Measurements from ENCODE around the gene MRTO4.
A peak's percentile ranks its signal among the peaks of the same experiment; 100 is the strongest.
"Not testable (repeated sequence)": the region's sequence is repeated elsewhere in the genome, so short reads cannot be mapped to it uniquely, and the experiment has no call there.

MRTO4 gene

DNA sequence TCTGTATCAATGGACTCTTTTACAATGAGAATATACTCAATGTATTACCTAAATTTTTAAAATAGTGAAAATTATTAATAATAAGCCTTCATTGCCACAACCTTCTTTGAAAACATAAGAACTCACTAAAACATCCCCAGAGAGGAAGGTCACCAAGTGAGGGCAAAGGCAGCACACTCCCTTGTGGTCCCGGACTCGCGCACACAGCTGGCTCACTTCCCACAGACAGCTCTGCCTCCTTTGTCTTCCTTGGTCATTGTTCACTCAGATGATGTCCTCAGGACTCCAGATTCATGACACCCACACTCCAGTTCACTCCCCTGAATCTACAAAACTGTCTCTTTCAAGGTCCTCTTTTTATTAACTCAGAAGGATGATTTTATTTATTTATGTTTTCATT, 22.4 kb upstream of the MRTO4 start:
- no peak for DNase-seq

- DNase-seq: no peak
Measured at GRCh38 chr1:19229828-19230325, 21.7 kb upstream of the MRTO4 start.

- DNase-seq: not testable (repeated sequence)
Measured at GRCh38 chr1:19231736-19232523, 19.7 kb upstream of the MRTO4 start.

- DNase-seq: no peak
Measured at GRCh38 chr1:19232524-19232846, 19.1 kb upstream of the MRTO4 start.

GRCh38 chr1:19234224-19234623, 17.4 kb upstream of the MRTO4 start:
- no peak for DNase-seq

GRCh38 chr1:19239876-19240275, 11.7 kb upstream of the MRTO4 start:
- DNase-seq: no peak

- DNase-seq: peak; percentile 25 to 69 (median 54)
Measured at GRCh38 chr1:19240673-19241538, 10.7 kb upstream of the MRTO4 start.

DNA sequence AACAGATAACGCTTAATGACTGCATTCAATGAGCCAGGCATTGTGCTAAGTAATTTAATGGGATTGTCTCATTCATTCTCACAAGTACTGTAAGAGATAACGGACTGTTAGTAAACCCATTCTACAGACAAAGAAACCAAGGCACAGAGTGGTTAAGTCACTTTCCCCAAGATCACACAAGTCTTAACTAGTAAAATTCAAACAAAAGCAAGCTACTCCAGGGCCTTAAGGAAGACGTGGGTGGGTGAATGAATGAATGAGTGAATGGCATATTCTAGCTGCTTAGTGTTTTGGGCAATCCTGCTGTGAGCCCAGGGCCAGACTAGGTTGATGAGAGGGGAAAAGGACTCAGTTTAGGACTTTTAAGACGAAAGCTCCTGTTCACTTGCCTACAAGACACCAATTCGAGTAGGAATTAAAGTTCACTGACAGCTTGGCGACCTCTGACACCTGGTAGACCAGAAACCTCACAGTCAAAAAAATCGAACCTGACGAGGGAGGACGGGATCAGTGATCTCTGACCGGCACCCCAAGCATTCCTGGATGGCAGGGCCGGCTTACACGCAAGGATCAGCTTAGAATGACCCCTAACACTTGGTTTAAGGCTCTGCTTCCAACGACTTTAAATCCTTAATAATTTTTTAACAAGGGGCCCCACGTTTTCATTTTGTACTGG, 838 bp upstream of the MRTO4 start:
- DNase-seq: no peak

- no peak for DNase-seq
Measured at GRCh38 chr1:19254416-19254815, 2.8 kb downstream of the MRTO4 start.

DNA sequence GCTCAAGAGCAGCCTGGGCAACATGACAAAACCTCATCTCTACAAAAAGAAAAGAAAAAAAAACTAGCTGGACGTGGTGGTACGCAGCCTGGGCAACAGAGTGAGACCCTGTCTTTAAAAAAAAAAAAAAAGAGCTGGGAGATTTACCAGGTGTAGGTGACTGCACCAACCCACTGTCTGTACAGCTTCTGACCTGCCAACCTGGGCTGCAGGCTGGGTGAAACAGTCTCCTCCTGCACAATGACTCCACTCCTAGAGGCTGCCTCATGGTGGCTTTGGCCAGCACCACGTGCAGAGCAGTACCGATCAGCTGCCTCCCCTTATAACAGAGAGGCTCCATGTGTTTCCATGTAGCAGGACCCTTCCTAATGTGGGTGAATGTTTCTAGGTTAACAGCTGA, 3.7 kb downstream of the MRTO4 start:
- DNase-seq: no peak

DNA sequence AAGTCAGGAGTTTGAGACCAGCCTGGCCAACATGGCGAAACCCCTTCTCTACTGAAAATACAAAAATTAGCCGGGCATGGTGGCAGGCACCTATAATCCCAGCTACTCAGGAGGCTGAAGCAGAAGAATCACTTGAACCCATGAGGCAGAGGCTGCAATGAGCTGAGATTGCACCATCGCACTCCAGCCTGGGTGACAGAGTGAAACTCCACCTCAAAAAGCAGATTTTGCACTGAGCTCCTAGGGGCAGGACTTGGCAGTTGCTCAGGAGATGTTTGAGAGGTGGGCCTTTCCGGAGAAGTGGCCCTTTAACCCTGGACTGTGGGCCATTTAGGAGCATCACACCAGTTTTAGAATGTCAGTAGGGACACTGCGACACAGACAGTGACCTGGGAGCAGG, 4.7 kb downstream of the MRTO4 start:
- DNase-seq: not testable (repeated sequence)

DNA sequence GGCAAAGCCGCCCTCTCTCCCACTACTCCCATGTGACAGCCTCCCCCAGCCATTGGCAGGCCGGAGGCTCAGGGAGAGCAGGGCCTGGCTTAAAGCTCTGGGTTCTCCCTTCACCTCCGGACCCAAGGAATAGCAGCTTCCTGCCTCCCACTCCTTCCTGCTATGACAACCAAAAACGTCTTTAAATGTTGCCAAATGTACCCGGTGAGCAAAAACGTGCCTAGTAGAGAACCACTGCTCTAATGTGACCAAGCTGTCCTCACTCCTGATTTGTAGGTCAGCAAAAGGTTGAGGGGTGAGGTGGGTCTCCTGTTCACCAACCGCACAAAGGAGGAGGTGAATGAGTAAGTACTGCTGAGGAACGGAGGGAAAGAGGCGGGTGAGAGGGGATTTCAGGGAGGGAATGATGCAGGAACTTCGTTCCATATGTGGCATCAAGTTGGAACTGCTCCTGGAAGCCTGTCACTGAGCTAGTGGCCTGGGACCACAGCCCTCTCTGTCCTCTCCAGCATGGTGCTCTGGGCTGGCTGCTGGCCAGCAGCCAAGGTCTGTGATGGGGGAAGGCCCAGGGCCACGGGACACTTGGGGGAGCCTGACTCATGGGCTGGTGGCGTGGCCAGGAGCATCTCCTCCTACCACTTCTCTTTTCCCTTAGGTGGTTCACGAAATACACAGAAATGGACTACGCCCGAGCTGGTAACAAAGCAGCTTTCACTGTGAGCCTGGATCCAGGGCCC, 5.7 kb downstream of the MRTO4 start:
- DNase-seq: no peak

- DNase-seq: no peak
Measured at GRCh38 chr1:19258353-19258752, 6.7 kb downstream of the MRTO4 start.

- DNase-seq: no peak
Measured at GRCh38 chr1:19260211-19261138, 8.9 kb downstream of the MRTO4 start.

GRCh38 chr1:19262047-19262446, 10.4 kb downstream of the MRTO4 start:
- DNase-seq: no peak

GRCh38 chr1:19262744-19263143, 11.1 kb downstream of the MRTO4 start:
- DNase-seq: no peak

GRCh38 chr1:19268445-19268844, 16.8 kb downstream of the MRTO4 start:
- no peak for DNase-seq

- not testable (repeated sequence) for DNase-seq
Measured at GRCh38 chr1:19269427-19270342, 18.1 kb downstream of the MRTO4 start.

DNA sequence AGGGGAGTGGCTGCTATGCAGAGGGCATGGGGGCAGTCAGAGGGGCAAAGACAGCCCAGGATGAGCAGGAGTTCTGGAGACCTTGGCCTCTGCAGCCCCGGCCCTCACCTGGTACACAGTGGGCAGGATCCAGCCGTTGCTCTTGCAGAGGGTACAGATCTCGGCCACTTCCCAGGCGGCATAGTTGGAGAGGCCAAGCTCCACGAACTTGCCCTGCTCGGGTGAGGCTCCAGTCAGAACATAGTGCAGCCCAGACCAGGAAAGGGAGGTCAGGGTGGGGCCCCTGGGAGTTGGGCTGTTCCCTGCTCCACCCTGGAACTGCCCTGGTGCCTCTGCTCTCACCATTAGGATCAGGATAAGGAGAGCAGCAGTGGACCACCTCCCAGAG, 18.7 kb downstream of the MRTO4 start:
- DNase-seq: not testable (repeated sequence)

- DNase-seq: no peak
Measured at GRCh38 chr1:19272064-19272463, 20.5 kb downstream of the MRTO4 start.
